G401 (cell line): ENCODE measurements around the gene PHEX. TPM values are rescaled to one million over a fixed set of nuclear protein-coding genes. Genes with fewer than 3 reads are reported as not detected.

Experiments used
- DNase-seq: peaks from one replicate; pipeline ENCODE4 v3.0.0-alpha.2; 2015; ENCODE audit warnings: low spot score
- in situ Hi-C: cut with HindIII; loops from 2 replicates; pipeline ENCODE4 v1.10.0; 2016; ENCODE audit warnings: low sequenced_read_pairs, mixed read lengths
- total RNA-seq: library from RNA; depleted of rRNA; stranded (reverse); fragments of >200 nt; shearing (Covaris generic); gene quantifications from 2 replicates; pipeline ENCODE4 v1.2.3, GENCODE V29; 2014

Gene PHEX
- total RNA-seq, 1 experiment from 2014 or later: not detected

- no peak for DNase-seq
- in situ Hi-C loops: no loop called here
Measured at GRCh38 chrX:22037911-22038537, 5.9 kb downstream of the PHEX start.

GRCh38 chrX:22039541-22039940, 7.4 kb downstream of the PHEX start:
- DNase-seq: no peak
- in situ Hi-C loops: no loop called here

GRCh38 chrX:22040184-22040583, 8.1 kb downstream of the PHEX start:
- DNase-seq: no peak
- in situ Hi-C loops: no loop called here

GRCh38 chrX:22041907-22042530, 9.9 kb downstream of the PHEX start:
- in situ Hi-C loops: no loop called here
- no peak for DNase-seq

- in situ Hi-C loops: no loop called here
- DNase-seq: no peak
Measured at GRCh38 chrX:22043872-22044271, 11.7 kb downstream of the PHEX start.

- in situ Hi-C loops: no loop called here
- DNase-seq: no peak
Measured at GRCh38 chrX:22047468-22047867, 15.3 kb downstream of the PHEX start.

- no peak for DNase-seq
- in situ Hi-C loops: no loop called here
Measured at GRCh38 chrX:22053481-22053880, 21.4 kb downstream of the PHEX start.

GRCh38 chrX:22056235-22056634, 24.1 kb downstream of the PHEX start:
- DNase-seq: no peak
- in situ Hi-C loops: no loop called here

GRCh38 chrX:22057667-22058066, 25.5 kb downstream of the PHEX start:
- no peak for DNase-seq
- in situ Hi-C loops: no loop called here

GRCh38 chrX:22059775-22060174, 27.6 kb downstream of the PHEX start:
- DNase-seq: no peak
- in situ Hi-C loops: no loop called here

- DNase-seq: no peak
- in situ Hi-C loops: no loop called here
Measured at GRCh38 chrX:22060415-22061280, 28.5 kb downstream of the PHEX start.

GRCh38 chrX:22063284-22063683, 31.2 kb downstream of the PHEX start:
- DNase-seq: no peak
- in situ Hi-C loops: no loop called here

- DNase-seq: peak; percentile 0
- in situ Hi-C loops: no loop called here
Measured at GRCh38 chrX:22069586-22069985, 37.5 kb downstream of the PHEX start.

GRCh38 chrX:22073928-22074327, 41.8 kb downstream of the PHEX start:
- DNase-seq: no peak
- in situ Hi-C loops: no loop called here

GRCh38 chrX:22078117-22078516, 46.0 kb downstream of the PHEX start:
- in situ Hi-C loops: no loop called here
- DNase-seq: no peak

- DNase-seq: peak; percentile 0
- in situ Hi-C loops: no loop called here
Measured at GRCh38 chrX:22081475-22082092, 49.5 kb downstream of the PHEX start.

GRCh38 chrX:22086003-22086402, 53.9 kb downstream of the PHEX start:
- in situ Hi-C loops: no loop called here
- no peak for DNase-seq

- in situ Hi-C loops: no loop called here
- no peak for DNase-seq
Measured at GRCh38 chrX:22087011-22087557, 55.0 kb downstream of the PHEX start.

GRCh38 chrX:22088326-22088725, 56.2 kb downstream of the PHEX start:
- in situ Hi-C loops: no loop called here
- no peak for DNase-seq

- DNase-seq: no peak
- in situ Hi-C loops: no loop called here
Measured at GRCh38 chrX:22090181-22090580, 58.1 kb downstream of the PHEX start.
